RKO (cell line): Measurements from ENCODE around the gene AP3S2.
"Not testable (repeated sequence)": the region's sequence is repeated elsewhere in the genome, so short reads cannot be mapped to it uniquely, and the experiment has no call there.

Experiments
- DNase-seq: peaks from one replicate; pipeline ENCODE4 v3.0.0-alpha.2; 2016; ENCODE audit warnings: low spot score

The AP3S2 gene

GRCh38 chr15:89799918-89800498, 93.8 kb downstream of the AP3S2 start:
- no peak for DNase-seq

- DNase-seq, result no peak
Measured at GRCh38 chr15:89799011-89799911, 94.5 kb downstream of the AP3S2 start.

- no peak for DNase-seq
Measured at GRCh38 chr15:89797678-89798201, 96.1 kb downstream of the AP3S2 start.

GRCh38 chr15:89795996-89796395, 97.8 kb downstream of the AP3S2 start:
- no peak for DNase-seq

- no peak for DNase-seq
Measured at GRCh38 chr15:89794627-89795241, 99.1 kb downstream of the AP3S2 start.

- no peak for DNase-seq
Measured at GRCh38 chr15:89792106-89792805, 101.5 kb downstream of the AP3S2 start.

- no peak for DNase-seq
Measured at GRCh38 chr15:89790661-89791060, 103.1 kb downstream of the AP3S2 start.

- DNase-seq, result no peak
Measured at GRCh38 chr15:89790206-89790605, 103.6 kb downstream of the AP3S2 start.

GRCh38 chr15:89788585-89788984, 105.2 kb downstream of the AP3S2 start:
- not testable (repeated sequence) for DNase-seq

- DNase-seq, result no peak
Measured at GRCh38 chr15:89787944-89788343, 105.8 kb downstream of the AP3S2 start.

GRCh38 chr15:89785774-89786140, 108.0 kb downstream of the AP3S2 start:
- DNase-seq, result no peak

- DNase-seq, result no peak
Measured at GRCh38 chr15:89785064-89785773, 108.6 kb downstream of the AP3S2 start.

GRCh38 chr15:89784686-89784960, 109.2 kb downstream of the AP3S2 start:
- DNase-seq, result no peak

GRCh38 chr15:89783861-89784685, 109.7 kb downstream of the AP3S2 start:
- no peak for DNase-seq

- no peak for DNase-seq
Measured at GRCh38 chr15:89783111-89783860, 110.5 kb downstream of the AP3S2 start.

GRCh38 chr15:89782619-89782950, 111.2 kb downstream of the AP3S2 start:
- DNase-seq, result not testable (repeated sequence)

- DNase-seq, result peak; percentile 62
Measured at GRCh38 chr15:89781891-89782618, 111.7 kb downstream of the AP3S2 start.

- DNase-seq, result no peak
Measured at GRCh38 chr15:89781055-89781454, 112.7 kb downstream of the AP3S2 start.

- no peak for DNase-seq
Measured at GRCh38 chr15:89780601-89781000, 113.2 kb downstream of the AP3S2 start.
